ENCODE results near the gene DLGAP1.

- TF ChIP-seq, protein P1, sequence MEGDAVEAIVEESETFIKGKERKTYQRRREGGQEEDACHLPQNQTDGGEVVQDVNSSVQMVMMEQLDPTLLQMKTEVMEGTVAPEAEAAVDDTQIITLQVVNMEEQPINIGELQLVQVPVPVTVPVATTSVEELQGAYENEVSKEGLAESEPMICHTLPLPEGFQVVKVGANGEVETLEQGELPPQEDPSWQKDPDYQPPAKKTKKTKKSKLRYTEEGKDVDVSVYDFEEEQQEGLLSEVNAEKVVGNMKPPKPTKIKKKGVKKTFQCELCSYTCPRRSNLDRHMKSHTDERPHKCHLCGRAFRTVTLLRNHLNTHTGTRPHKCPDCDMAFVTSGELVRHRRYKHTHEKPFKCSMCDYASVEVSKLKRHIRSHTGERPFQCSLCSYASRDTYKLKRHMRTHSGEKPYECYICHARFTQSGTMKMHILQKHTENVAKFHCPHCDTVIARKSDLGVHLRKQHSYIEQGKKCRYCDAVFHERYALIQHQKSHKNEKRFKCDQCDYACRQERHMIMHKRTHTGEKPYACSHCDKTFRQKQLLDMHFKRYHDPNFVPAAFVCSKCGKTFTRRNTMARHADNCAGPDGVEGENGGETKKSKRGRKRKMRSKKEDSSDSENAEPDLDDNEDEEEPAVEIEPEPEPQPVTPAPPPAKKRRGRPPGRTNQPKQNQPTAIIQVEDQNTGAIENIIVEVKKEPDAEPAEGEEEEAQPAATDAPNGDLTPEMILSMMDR (tag by site-specific recombination; IDR thresholded peaks at IDR 0.05): no peak
- TF ChIP-seq ZNF561 (tag by site-specific recombination; IDR thresholded peaks at IDR 0.05; ENCODE audit: borderline replicate concordance): no peak
- no peak for TF ChIP-seq ZNF174 (tag by site-specific recombination; IDR thresholded peaks at IDR 0.05)
- TF ChIP-seq, protein P2, sequence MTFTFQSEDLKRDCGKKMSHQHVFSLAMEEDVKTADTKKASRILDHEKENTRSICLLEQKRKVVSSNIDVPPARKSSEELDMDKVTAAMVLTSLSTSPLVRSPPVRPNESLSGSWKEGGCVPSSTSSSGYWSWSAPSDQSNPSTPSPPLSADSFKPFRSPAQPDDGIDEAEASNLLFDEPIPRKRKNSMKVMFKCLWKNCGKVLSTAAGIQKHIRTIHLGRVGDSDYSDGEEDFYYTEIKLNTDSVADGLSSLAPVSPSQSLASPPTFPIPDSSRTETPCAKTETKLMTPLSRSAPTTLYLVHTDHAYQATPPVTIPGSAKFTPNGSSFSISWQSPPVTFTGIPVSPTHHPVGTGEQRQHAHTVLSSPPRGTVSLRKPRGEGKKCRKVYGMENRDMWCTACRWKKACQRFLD (tag by site-specific recombination; IDR thresholded peaks at IDR 0.05): no peak
- TF ChIP-seq ATF2 (tag by site-specific recombination; IDR thresholded peaks at IDR 0.05; ENCODE audit: low read depth): no peak
- TF ChIP-seq ZNF266 (tag by site-specific recombination; IDR thresholded peaks at IDR 0.05; ENCODE audit: low read depth): no peak
- TF ChIP-seq MEIS1 (CRISPR knock-in tag; IDR thresholded peaks at IDR 0.05; ENCODE audit: borderline replicate concordance): no peak
- no peak for TF ChIP-seq ZNF146 (tag by site-specific recombination; IDR thresholded peaks at IDR 0.05)
- TF ChIP-seq PBX3 (CRISPR knock-in tag; IDR thresholded peaks at IDR 0.05): no peak
- no peak for TF ChIP-seq ZBTB11 (tag by site-specific recombination; conservative IDR thresholded peaks at IDR 0.05; ENCODE audit: low read depth)
- no peak for TF ChIP-seq ZNF133 (tag by site-specific recombination; IDR thresholded peaks at IDR 0.05)
- TF ChIP-seq ZBTB7A (tag by site-specific recombination; IDR thresholded peaks at IDR 0.05; ENCODE audit: low read depth): no peak
- no peak for TF ChIP-seq ZNF600 (tag by site-specific recombination; IDR thresholded peaks at IDR 0.05)
- TF ChIP-seq ZNF792 (tag by site-specific recombination; IDR thresholded peaks at IDR 0.05): no peak
Observed at GRCh38 chr18:4077204-4077603, 377.9 kb downstream of the DLGAP1 start.
